ENCODE data around the gene UNC5CL.
A peak's percentile ranks its signal among the peaks of the same experiment; 100 is the strongest.

UNC5CL gene

GRCh38 chr6:41078101-41078500, 39.1 kb upstream of the UNC5CL start:
- no peak overlapping the region for H3K27ac ChIP-seq
- ChIA-PET POLR2A (ENCODE audit: low non-redundant PET) (no interaction called here), CTCF (no interaction called here)
- TF ChIP-seq CTCF (conservative IDR thresholded peaks at IDR 0.05; ENCODE audit: low read depth) = no peak
- no peak for DNase-seq (ENCODE audit: low spot score)

GRCh38 chr6:41077536-41077935, 38.5 kb upstream of the UNC5CL start:
- CTCF ChIA-PET = no interaction called here
- POLR2A ChIA-PET (ENCODE audit: low non-redundant PET) = no interaction called here
- H3K27ac ChIP-seq = no peak overlapping the region
- TF ChIP-seq CTCF (conservative IDR thresholded peaks at IDR 0.05; ENCODE audit: low read depth) = no peak
- DNase-seq (ENCODE audit: low spot score) = no peak

GRCh38 chr6:41075651-41076626, 36.9 kb upstream of the UNC5CL start:
- ChIA-PET POLR2A (ENCODE audit: low non-redundant PET) (no interaction called here), CTCF (interaction anchor here (2.1 kb wide), 1 partner anchor 48 kb away, joined by 7 read pairs; no protein-coding TSS in a partner anchor)
- DNase-seq (ENCODE audit: low spot score) = no peak
- H3K27ac ChIP-seq = no peak overlapping the region
- TF ChIP-seq CTCF (conservative IDR thresholded peaks at IDR 0.05; ENCODE audit: low read depth) = no peak

- no peak for TF ChIP-seq CTCF (conservative IDR thresholded peaks at IDR 0.05; ENCODE audit: low read depth)
- POLR2A ChIA-PET (ENCODE audit: low non-redundant PET) = no interaction called here
- CTCF ChIA-PET = interaction anchor here (0.6 to 2.1 kb wide), 3 partner anchors 47 to 1235 kb away, joined by 3 to 7 read pairs (median 6); no protein-coding TSS in a partner anchor
- no peak overlapping the region for H3K27ac ChIP-seq
- DNase-seq (ENCODE audit: low spot score) = no peak
These were observed 35.8 kb upstream of the UNC5CL start for GRCh38 chr6:41074692-41075436.

- TF ChIP-seq CTCF (conservative IDR thresholded peaks at IDR 0.05; ENCODE audit: low read depth) = no peak
- peak overlapping the region; percentile 100 for H3K27ac ChIP-seq
- ChIA-PET POLR2A (ENCODE audit: low non-redundant PET) (no interaction called here), CTCF (interaction anchor here (2.1 kb wide), 1 partner anchor 46 kb away, joined by 7 read pairs; no protein-coding TSS in a partner anchor)
- peak; percentile 5 for DNase-seq (ENCODE audit: low spot score)
These were observed 35.1 kb upstream of the UNC5CL start for GRCh38 chr6:41073968-41074691.
